ENCODE results near the gene MMADHC. TPM values are rescaled to one million over a fixed set of nuclear protein-coding genes. Genes with fewer than 3 reads are reported as not detected.

The MMADHC gene
- total and polyA plus RNA-seq, 9 of the 15 experiments (the other 6 are each of a cell fraction or from before 2014, with no cell fraction given), result 187 to 850 (median 271) TPM

GRCh38 chr2:149586063-149586462 is 1.5 kb downstream of the MMADHC start (continued):
- TF ChIP-seq ZNF518B (CRISPR knock-in tag; IDR thresholded peaks at IDR 0.05) (no peak), TAL1 (IDR thresholded peaks at IDR 0.05) (peak; percentile 35), GATA2 (CRISPR knock-in tag; IDR thresholded peaks at IDR 0.05) (0 out of 2 replicates have a peak, but pooled peaks have one; percentile 37), NFIC (IDR thresholded peaks at IDR 0.05) (0 out of 2 replicates have a peak, but pooled peaks have one; percentile 11), EP300 (IDR thresholded peaks at IDR 0.05; ENCODE audit: low read length) (peak; percentile 35; the same call in 1 of the 2 replicates), ZKSCAN8 (CRISPR knock-in tag; IDR thresholded peaks at IDR 0.05) (no peak), TCF3 (CRISPR knock-in tag; IDR thresholded peaks at IDR 0.05) (peak; percentile 58), HMBOX1 (IDR thresholded peaks at IDR 0.05) (peak; percentile 51; the same call in 1 of the 2 replicates), POLR2AphosphoS5 (IDR thresholded peaks at IDR 0.05; ENCODE audit: control insufficient read depth, insufficient read depth, low read depth, low read length) (peak; percentile 62; the same call in 1 of the 2 replicates), DPF2 (IDR thresholded peaks at IDR 0.05) (peak; percentile 39), E2F3 (CRISPR knock-in tag; IDR thresholded peaks at IDR 0.05) (0 out of 2 replicates have a peak, but pooled peaks have one; percentile 45)

Data from K562 (cell line).